HG03066 (cell line): ENCODE measurements around the gene POLN.
"Not testable (repeated sequence)": the region's sequence is repeated elsewhere in the genome, so short reads cannot be mapped to it uniquely, and the experiment has no call there.

Experiments used
- ATAC-seq: cut with Tn5 transposase; IDR thresholded peaks from one replicate; pipeline ENCODE4 v1.9.1; 2021; ENCODE audit warnings: low read depth; ENCODE audit not compliant: unreplicated experiment

The POLN gene

GRCh38 chr4:2172161-2172560 lies 69.8 kb downstream of the POLN start:
- ATAC-seq, result no peak

GRCh38 chr4:2168469-2169319 lies 73.2 kb downstream of the POLN start:
- no peak for ATAC-seq

GRCh38 chr4:2166253-2166652 lies 75.7 kb downstream of the POLN start:
- no peak for ATAC-seq

GRCh38 chr4:2165391-2165790 lies 76.5 kb downstream of the POLN start:
- ATAC-seq, result no peak

- no peak for ATAC-seq
These were observed 78.6 kb downstream of the POLN start for GRCh38 chr4:2163311-2163821.

- not testable (repeated sequence) for ATAC-seq
These were observed 80.7 kb downstream of the POLN start for GRCh38 chr4:2161092-2161703.

- ATAC-seq, result no peak
These were observed 82.0 kb downstream of the POLN start for GRCh38 chr4:2159931-2160330.

GRCh38 chr4:2155246-2155645 lies 86.7 kb downstream of the POLN start:
- ATAC-seq, result no peak

GRCh38 chr4:2154215-2154740 lies 87.6 kb downstream of the POLN start:
- no peak for ATAC-seq

GRCh38 chr4:2151544-2151943 lies 90.4 kb downstream of the POLN start:
- ATAC-seq, result no peak

- no peak for ATAC-seq
These were observed 91.8 kb downstream of the POLN start for GRCh38 chr4:2150076-2150475.

- no peak for ATAC-seq
These were observed 99.1 kb downstream of the POLN start for GRCh38 chr4:2142630-2143427.

- no peak for ATAC-seq
These were observed 100.0 kb downstream of the POLN start for GRCh38 chr4:2141762-2142451.

GRCh38 chr4:2141022-2141761 lies 100.7 kb downstream of the POLN start:
- no peak for ATAC-seq

GRCh38 chr4:2138846-2139500 lies 102.9 kb downstream of the POLN start:
- ATAC-seq, result no peak

GRCh38 chr4:2136726-2137125 lies 105.2 kb downstream of the POLN start:
- no peak for ATAC-seq

- no peak for ATAC-seq
These were observed 106.8 kb downstream of the POLN start for GRCh38 chr4:2135083-2135482.

GRCh38 chr4:2132438-2132837 lies 109.5 kb downstream of the POLN start:
- no peak for ATAC-seq
